K562 (cell line): ENCODE results near the gene ZC3H12A. TPM values are rescaled to one million over a fixed set of nuclear protein-coding genes. Genes with fewer than 3 reads are reported as not detected.
A peak's percentile ranks its signal among the peaks of the same experiment; 100 is the strongest.

ENCODE experiments used
- BDP1 ChIP-seq: IDR thresholded peaks from 3 replicates; pipeline ENCODE4 v1.6.1; 2011; ENCODE audit not compliant: insufficient read length, insufficient read depth
- CHCHD3 ChIP-seq: fragments of 250-450 bp; sonication (Bioruptor Pico); IDR thresholded peaks from 2 replicates; pipeline ENCODE4 v2.1.2; 2022; ENCODE audit warnings: mild to moderate bottlenecking
- CREM ChIP-seq: IDR thresholded peaks from 2 replicates; pipeline ENCODE4 v1.6.1; 2014; ENCODE audit warnings: antibody characterized with exemption, low read depth
- ELF1 ChIP-seq: fragments of 200-800 bp; sonication (Bioruptor generic); IDR thresholded peaks from 2 replicates; pipeline ENCODE4 v1.6.1; 2016; ENCODE audit warnings: missing genetic modification characterization, missing compliant biosample characterization
- HDAC3 ChIP-seq: fragments of 450-650 bp; IDR thresholded peaks from 2 replicates; pipeline ENCODE4 v1.6.1; 2018; ENCODE audit warnings: borderline replicate concordance, mild to moderate bottlenecking, moderate library complexity; ENCODE audit not compliant: partially characterized antibody
- KAT8 ChIP-seq: fragments of 450-650 bp; IDR thresholded peaks from 2 replicates; pipeline ENCODE4 v1.6.1; 2016; ENCODE audit warnings: low read depth, mild to moderate bottlenecking
- MEF2D ChIP-seq: conservative IDR thresholded peaks from 2 replicates; pipeline ENCODE4 v1.6.1; 2016; ENCODE audit warnings: low read depth, missing genetic modification characterization, missing compliant biosample characterization
- MYBL2 ChIP-seq, 2 experiments: fragments of 450-650 bp in 1 of 2; sonication (generic) in 1 of 2; formaldehyde crosslinking in 1 of 2; IDR thresholded peaks; 2 replicates each; pipeline versions ENCODE4 v1.6.1 to v1.8.1; 2017 to 2022; ENCODE audit warnings: borderline replicate concordance in 1 of 2, inconsistent platforms in 1 of 2, low read depth in 1 of 2, mild to moderate bottlenecking in 1 of 2, missing genetic modification reagents in 1 of 2, moderate library complexity in 1 of 2
- PHF21A ChIP-seq: fragments of 450-650 bp; IDR thresholded peaks from 2 replicates; pipeline ENCODE4 v1.6.1; 2017; ENCODE audit warnings: low read depth, borderline replicate concordance
- RHOXF2B ChIP-seq: fragments of 250-450 bp; sonication (Bioruptor Pico); conservative IDR thresholded peaks from 2 replicates; pipeline ENCODE4 v1.5.1; 2021
- SMC3 ChIP-seq: conservative IDR thresholded peaks from 2 replicates; pipeline ENCODE4 v1.6.1; 2011; ENCODE audit warnings: low read depth, low read length, improper control_type of control experiment; ENCODE audit not compliant: insufficient read depth
- ZSCAN32 ChIP-seq: fragments of 450-650 bp; formaldehyde crosslinking; IDR thresholded peaks from 2 replicates; pipeline ENCODE4 v1.4.0; 2020; ENCODE audit warnings: mild to moderate bottlenecking, moderate library complexity
- polyA plus RNA-seq, 8 experiments: library from polyadenylated mRNA; depleted of rRNA in 4 of 8; stranded (reverse) in 5 of 8; unstranded in 3 of 8; fragments of >200 nt; fragmentation: Nextera tagmentation in 2 of 8; fragmentation: Illumina TruSeq in 1 of 8; extraction: Ambion mirVana in 2 of 8; extraction: Trizol in 1 of 8; gene quantifications; 2 replicates each; pipeline versions ENCODE4 v1.2.1 to v1.2.3, GENCODE V29; 2011 to 2014; ENCODE audit warnings: inconsistent platforms in 1 of 8, missing spikeins in 1 of 8
- total RNA-seq, 7 experiments: library from RNA; depleted of rRNA in 6 of 7; stranded (reverse); fragments of >200 nt in 6 of 7; fragmentation: Illumina TruSeq in 2 of 7; extraction: Trizol in 2 of 7; gene quantifications; 2 replicates each; pipeline versions ENCODE4 v1.2.1 to v1.2.3, GENCODE V29; 2011 to 2021; ENCODE audit warnings: low replicate concordance in 1 of 7
- TF ChIP-seq, protein P1 (sequence below), 2 experiments: IDR thresholded peaks in 1 of 2; conservative IDR thresholded peaks in 1 of 2; 2 replicates each; pipeline ENCODE4 v1.6.1; 2016; ENCODE audit warnings: low read depth in 2 of 2, mild to moderate bottlenecking in 1 of 2, missing compliant biosample characterization in 1 of 2, missing genetic modification characterization in 1 of 2, moderate library complexity in 1 of 2
- TF ChIP-seq, protein P2 (sequence below): sonication (generic); formaldehyde crosslinking; IDR thresholded peaks from 2 replicates; pipeline ENCODE4 v1.9.0; 2022; ENCODE audit warnings: mild to moderate bottlenecking, missing genetic modification reagents
- TF ChIP-seq, protein P3 (sequence below): sonication (generic); formaldehyde crosslinking; IDR thresholded peaks from 2 replicates; pipeline ENCODE4 v1.8.0; 2022; ENCODE audit warnings: mild to moderate bottlenecking, low read depth, missing genetic modification reagents
- TF ChIP-seq, protein P4 (sequence below): sonication (generic); formaldehyde crosslinking; IDR thresholded peaks from 2 replicates; pipeline ENCODE4 v1.8.0; 2023; ENCODE audit warnings: missing genetic modification reagents, mild to moderate bottlenecking, borderline replicate concordance

The ZC3H12A gene
- total and polyA plus RNA-seq, 9 of the 15 experiments (the other 6 are each of a cell fraction or from before 2014, with no cell fraction given) = 0.14 to 9.4 (median 6.7) TPM

DNA sequence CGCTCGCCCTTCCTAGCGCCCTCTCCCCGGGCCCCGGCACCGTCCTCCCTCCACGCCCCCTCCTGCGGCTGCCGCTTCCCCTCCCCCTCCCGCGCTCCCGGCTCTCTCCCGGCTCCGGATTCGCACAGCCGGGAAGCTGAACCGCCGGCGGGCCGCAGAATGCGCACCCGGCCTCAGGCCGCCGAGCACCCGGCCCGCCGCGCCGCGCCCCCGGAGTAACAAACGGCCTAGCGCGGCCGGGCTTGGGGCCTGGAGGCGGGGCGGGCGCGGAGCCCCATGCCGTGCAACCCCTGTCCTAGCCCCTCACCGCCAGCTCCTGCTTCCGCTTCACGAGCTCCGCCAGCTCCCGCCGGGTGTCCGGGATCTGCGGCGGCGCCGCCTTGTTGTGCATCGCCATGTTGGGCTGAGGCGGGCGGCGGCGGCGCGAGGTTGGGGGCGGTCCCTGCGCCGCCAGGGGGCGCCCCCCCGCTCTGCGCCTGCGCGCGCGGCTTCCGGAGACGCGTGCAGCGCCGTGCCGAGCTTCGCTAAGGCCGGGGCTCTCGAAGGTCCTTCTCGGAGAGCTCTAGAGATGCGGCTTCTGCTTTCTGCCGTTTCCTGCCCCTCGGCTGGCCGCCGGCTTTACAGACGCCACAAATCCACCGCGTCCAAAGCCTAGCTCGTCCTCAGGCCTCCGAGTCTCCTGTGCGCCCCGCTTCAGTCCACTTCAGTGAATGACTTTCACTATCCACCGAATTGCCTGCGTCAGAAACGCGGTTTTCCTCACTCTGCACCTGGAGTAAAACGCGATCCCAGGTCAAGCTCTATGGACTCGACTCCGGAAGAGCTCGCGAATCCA, 40.2 kb downstream of the ZC3H12A start, which contains the start of gene MEAF6 (continued):
- TF ChIP-seq, protein P1, sequence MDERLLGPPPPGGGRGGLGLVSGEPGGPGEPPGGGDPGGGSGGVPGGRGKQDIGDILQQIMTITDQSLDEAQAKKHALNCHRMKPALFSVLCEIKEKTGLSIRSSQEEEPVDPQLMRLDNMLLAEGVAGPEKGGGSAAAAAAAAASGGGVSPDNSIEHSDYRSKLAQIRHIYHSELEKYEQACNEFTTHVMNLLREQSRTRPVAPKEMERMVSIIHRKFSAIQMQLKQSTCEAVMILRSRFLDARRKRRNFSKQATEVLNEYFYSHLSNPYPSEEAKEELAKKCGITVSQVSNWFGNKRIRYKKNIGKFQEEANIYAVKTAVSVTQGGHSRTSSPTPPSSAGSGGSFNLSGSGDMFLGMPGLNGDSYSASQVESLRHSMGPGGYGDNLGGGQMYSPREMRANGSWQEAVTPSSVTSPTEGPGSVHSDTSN (CRISPR knock-in tag; IDR thresholded peaks at IDR 0.05; ENCODE audit: low read depth) = no peak
- TF ChIP-seq, protein P1 (tag; conservative IDR thresholded peaks at IDR 0.05; ENCODE audit: low read depth) = no peak
- TF ChIP-seq HDAC3 (no peak), MYBL2 (IDR thresholded peaks at IDR 0.05; ENCODE audit: low read depth) (no peak), MYBL2 (CRISPR knock-in tag; IDR thresholded peaks at IDR 0.05; ENCODE audit: borderline replicate concordance) (no peak), CHCHD3 (CRISPR knock-in tag) (0 out of 2 replicates have a peak, but pooled peaks have one; percentile 39), CREM (peak; percentile 56; the same call in 1 of the 2 replicates), PHF21A (no peak), MEF2D (tag) (peak; percentile 54; the same call in 1 of the 2 replicates), ELF1 (tag) (peak; percentile 82), BDP1 (no peak), KAT8 (no peak), RHOXF2B (no peak), SMC3 (peak; percentile 36; the same call in 1 of the 2 replicates), ZSCAN32 (CRISPR knock-in tag) (no peak)
- TF ChIP-seq, protein P2, sequence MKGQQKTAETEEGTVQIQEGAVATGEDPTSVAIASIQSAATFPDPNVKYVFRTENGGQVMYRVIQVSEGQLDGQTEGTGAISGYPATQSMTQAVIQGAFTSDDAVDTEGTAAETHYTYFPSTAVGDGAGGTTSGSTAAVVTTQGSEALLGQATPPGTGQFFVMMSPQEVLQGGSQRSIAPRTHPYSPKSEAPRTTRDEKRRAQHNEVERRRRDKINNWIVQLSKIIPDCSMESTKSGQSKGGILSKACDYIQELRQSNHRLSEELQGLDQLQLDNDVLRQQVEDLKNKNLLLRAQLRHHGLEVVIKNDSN (CRISPR knock-in tag) = no peak
- TF ChIP-seq, protein P3, sequence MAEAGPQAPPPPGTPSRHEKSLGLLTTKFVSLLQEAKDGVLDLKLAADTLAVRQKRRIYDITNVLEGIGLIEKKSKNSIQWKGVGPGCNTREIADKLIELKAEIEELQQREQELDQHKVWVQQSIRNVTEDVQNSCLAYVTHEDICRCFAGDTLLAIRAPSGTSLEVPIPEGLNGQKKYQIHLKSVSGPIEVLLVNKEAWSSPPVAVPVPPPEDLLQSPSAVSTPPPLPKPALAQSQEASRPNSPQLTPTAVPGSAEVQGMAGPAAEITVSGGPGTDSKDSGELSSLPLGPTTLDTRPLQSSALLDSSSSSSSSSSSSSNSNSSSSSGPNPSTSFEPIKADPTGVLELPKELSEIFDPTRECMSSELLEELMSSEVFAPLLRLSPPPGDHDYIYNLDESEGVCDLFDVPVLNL (CRISPR knock-in tag) = 0 out of 2 replicates have a peak, but pooled peaks have one; percentile 15
- TF ChIP-seq, protein P4, sequence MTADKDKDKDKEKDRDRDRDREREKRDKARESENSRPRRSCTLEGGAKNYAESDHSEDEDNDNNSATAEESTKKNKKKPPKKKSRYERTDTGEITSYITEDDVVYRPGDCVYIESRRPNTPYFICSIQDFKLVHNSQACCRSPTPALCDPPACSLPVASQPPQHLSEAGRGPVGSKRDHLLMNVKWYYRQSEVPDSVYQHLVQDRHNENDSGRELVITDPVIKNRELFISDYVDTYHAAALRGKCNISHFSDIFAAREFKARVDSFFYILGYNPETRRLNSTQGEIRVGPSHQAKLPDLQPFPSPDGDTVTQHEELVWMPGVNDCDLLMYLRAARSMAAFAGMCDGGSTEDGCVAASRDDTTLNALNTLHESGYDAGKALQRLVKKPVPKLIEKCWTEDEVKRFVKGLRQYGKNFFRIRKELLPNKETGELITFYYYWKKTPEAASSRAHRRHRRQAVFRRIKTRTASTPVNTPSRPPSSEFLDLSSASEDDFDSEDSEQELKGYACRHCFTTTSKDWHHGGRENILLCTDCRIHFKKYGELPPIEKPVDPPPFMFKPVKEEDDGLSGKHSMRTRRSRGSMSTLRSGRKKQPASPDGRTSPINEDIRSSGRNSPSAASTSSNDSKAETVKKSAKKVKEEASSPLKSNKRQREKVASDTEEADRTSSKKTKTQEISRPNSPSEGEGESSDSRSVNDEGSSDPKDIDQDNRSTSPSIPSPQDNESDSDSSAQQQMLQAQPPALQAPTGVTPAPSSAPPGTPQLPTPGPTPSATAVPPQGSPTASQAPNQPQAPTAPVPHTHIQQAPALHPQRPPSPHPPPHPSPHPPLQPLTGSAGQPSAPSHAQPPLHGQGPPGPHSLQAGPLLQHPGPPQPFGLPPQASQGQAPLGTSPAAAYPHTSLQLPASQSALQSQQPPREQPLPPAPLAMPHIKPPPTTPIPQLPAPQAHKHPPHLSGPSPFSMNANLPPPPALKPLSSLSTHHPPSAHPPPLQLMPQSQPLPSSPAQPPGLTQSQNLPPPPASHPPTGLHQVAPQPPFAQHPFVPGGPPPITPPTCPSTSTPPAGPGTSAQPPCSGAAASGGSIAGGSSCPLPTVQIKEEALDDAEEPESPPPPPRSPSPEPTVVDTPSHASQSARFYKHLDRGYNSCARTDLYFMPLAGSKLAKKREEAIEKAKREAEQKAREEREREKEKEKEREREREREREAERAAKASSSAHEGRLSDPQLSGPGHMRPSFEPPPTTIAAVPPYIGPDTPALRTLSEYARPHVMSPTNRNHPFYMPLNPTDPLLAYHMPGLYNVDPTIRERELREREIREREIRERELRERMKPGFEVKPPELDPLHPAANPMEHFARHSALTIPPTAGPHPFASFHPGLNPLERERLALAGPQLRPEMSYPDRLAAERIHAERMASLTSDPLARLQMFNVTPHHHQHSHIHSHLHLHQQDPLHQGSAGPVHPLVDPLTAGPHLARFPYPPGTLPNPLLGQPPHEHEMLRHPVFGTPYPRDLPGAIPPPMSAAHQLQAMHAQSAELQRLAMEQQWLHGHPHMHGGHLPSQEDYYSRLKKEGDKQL (CRISPR knock-in tag) = no peak
